Bronchus fibroblast of lung (primary cell): ENCODE data around the gene HEPH. TPM values are rescaled to one million over a fixed set of nuclear protein-coding genes. Genes with fewer than 3 reads are reported as not detected.

Experiments used
- total RNA-seq: library from RNA; depleted of rRNA; stranded (reverse); fragments of >200 nt; gene quantifications from 2 replicates; pipeline ENCODE4 v1.2.3, GENCODE V29; 2015

Gene HEPH
- total RNA-seq = 5.2 and 7.1 TPM in 2 replicates

GRCh38 chrX:66163849-66164411, at the start of gene HEPH:
Gene HEPH (plus strand): TSS chrX:66164247. CDS start chrX:66170571, 6,324 bp downstream.

Other genes starting within 250 kb of the HEPH start
- not detected in 2 replicates for gene VSIG4, start 124.2 kb upstream of the HEPH start, total RNA-seq